GM15510 (cell line): ENCODE data around the gene OBP2A.
"Not testable (repeated sequence)": the region's sequence is repeated elsewhere in the genome, so short reads cannot be mapped to it uniquely, and the experiment has no call there.

ENCODE experiments used
- POLR2A ChIP-seq: IDR thresholded peaks from 3 replicates; pipeline ENCODE4 v1.6.1; 2011; ENCODE audit warnings: borderline replicate concordance; ENCODE audit not compliant: insufficient read length; ENCODE audit errors: extremely low read depth

The OBP2A gene

GRCh38 chr9:135545646-135546176 is at the start of gene OBP2A:
OBP2A (plus strand) TSS chr9:135546126; CDS start chr9:135546181, 55 bp downstream.
- TF ChIP-seq POLR2A: not testable (repeated sequence)

DNA sequence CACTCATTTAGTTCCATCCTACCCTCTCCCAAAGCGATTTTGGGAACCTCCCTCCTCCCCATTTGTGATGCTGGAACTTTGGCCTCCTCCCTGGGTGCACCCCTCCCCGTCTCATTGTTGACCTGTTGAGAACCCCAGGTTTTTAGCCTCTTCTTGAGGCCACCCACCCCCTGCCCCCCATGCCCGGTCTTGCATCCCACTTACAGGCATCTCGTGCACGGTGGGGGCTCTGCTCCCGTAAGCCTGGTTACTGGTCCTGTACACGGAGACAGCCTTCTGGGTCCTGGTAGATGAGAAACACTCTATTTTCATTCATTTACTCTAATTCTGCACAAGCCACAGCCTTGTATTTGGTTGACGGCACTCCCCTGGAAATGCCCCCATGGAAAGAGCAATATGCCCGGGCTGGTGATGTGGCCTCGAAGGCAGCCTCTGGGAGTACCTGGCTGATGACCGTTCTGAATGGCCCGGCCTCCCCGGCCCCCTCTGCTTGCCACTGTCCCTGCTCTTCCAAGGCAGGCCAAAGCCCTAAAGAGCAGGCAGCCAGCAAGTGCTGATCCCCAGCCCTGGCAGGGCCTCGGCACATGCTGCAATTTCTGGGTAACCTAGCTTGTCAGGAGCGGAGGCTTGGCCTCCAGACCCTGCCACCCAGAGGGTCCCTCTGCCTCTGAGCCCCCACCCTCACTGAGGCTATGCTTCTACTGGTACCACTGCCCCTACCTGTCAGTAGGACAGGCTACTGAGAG is 47.4 kb upstream of the OBP2A start:
- TF ChIP-seq POLR2A: no peak

GRCh38 chr9:135499326-135500070 is 46.4 kb upstream of the OBP2A start:
- TF ChIP-seq POLR2A: no peak

- no peak for TF ChIP-seq POLR2A
These were observed 45.8 kb upstream of the OBP2A start for GRCh38 chr9:135500071-135500524.

DNA sequence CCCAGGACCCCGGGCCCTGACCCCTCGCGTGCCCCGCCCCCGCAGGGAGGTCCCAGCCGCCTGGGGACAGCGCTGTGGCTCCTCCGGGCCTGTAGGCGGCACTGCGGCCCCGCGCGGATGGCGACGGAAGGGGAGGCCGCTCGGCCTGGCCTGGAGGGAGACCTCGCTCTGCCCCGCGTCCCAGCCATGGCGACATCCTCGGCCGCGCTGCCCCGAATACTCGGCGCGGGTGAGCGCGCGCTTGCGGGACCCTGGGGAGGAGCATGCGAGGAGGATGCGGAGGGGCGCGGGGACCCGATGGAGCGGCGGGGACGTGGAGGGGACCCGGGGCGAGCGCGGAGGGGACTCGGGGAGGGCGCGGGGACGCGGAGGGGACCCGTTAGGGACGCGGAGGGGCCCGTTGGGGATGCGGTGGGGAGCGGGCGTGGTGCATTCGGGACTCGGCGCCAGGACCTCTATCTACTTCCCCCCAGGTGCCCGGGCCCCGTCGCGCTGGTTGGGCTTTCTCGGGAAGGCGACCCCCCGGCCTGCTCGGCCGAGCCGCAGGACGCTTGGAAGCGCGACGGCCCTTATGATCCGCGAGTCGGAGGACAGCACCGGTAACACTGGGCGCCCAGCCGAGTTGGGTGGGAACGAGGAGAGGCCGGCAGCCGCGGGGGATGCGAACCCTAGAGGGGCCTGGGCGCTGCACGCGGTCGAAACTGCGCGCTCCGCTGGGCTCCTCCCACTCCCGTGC is 45.2 kb upstream of the OBP2A start, which contains the start of gene MRPS2:
Gene MRPS2, plus strand, starts transcription at position 158 of the 736 bp plus-strand sequence. Its CDS starts 29 bp downstream, at position 187.
- TF ChIP-seq POLR2A: peak; percentile 84

- TF ChIP-seq POLR2A: no peak
These were observed 44.4 kb upstream of the OBP2A start for GRCh38 chr9:135501261-135502167.

DNA sequence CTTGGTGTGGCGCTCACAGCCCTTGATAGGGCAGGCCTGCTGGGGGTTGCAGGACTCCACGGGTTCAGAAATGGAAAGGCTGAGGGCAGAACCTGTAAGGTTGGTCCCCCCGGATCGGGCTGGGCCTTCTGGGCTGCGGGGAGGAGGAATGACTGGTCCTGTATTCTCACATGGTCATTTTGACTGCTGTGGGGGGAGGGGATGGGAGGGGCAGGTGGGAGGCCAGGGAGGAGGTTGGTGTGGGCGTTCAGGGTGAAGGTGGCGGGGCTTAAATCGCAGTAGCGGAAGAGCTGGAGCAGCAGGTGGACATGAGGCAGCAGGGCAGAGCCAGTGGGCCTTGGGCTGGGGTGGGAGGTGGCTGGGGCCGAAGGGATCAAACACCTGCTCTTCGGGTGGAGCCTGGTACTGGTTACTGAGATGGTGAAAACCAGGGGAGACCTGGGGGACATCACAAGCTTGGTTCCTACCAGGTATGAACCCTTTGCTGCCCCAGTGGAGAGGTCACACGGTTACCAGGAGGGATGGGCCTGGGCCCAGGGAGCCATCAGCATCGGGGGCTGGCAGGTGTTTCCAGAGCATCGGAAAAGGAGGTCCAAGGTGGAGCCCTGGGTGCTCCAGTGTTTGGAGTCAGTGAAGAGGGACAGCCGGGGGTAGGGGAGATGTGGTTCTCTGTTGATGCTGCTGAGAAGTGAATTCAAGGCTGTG is 43.6 kb upstream of the OBP2A start:
- no peak for TF ChIP-seq POLR2A

DNA sequence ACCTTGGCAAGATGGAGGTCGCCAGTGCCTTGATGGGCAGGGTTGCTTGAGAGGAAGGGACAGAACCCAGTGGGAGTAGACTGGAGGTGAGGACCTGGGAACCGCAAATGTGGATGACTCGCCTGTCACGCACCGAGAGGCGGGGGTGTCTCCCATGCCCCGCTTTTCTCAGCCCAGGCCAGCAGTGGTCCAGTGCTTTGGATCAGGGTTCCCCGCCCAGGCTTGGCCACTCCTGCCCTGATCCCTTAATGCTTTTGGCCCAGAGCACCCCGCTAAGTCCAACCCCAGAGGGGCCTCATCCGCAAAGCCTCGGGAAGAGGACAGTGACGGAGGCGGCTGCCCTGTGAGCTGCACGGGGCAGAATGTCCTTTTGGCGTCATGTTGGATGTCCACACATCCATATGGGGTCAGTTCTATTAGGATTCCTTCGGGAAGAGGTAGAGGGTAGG is 43.0 kb upstream of the OBP2A start:
- no peak for TF ChIP-seq POLR2A

- no peak for TF ChIP-seq POLR2A
These were observed 42.3 kb upstream of the OBP2A start for GRCh38 chr9:135503371-135504261.

- TF ChIP-seq POLR2A: no peak
These were observed 41.4 kb upstream of the OBP2A start for GRCh38 chr9:135504262-135505243.

- no peak for TF ChIP-seq POLR2A
These were observed 40.3 kb upstream of the OBP2A start for GRCh38 chr9:135505406-135506187.
